MM.1S (cell line): Measurements from ENCODE around the gene MEGF11.

Experiments
- DNase-seq: peaks from one replicate; pipeline ENCODE4 v3.0.0-alpha.2; 2015
- H2AFZ ChIP-seq: fragments of 300-600 bp; sonication (generic); 2 replicates; pipeline ENCODE4 v1.6.0; 2016; ENCODE audit warnings: antibody characterized with exemption, low read length
- H3F3A ChIP-seq: fragments of 300-600 bp; sonication (generic); 2 replicates; pipeline ENCODE4 v1.6.1; 2016; ENCODE audit warnings: mild to moderate bottlenecking, antibody characterized with exemption, low read length, moderate library complexity, mixed read lengths; ENCODE audit not compliant: insufficient read depth
- H3K27ac ChIP-seq: fragments of 300-600 bp; sonication (generic); 2 replicates; pipeline ENCODE4 v1.5.1; 2016; ENCODE audit warnings: mild to moderate bottlenecking, low read length
- H3K27me3 ChIP-seq: fragments of 300-600 bp; sonication (generic); replicated peaks from 2 replicates; pipeline ENCODE4 v1.6.0; 2016; ENCODE audit warnings: low read length; ENCODE audit not compliant: insufficient read depth
- H3K36me3 ChIP-seq: fragments of 300-600 bp; sonication (generic); replicated peaks from 2 replicates; pipeline ENCODE4 v1.6.1; 2016; ENCODE audit warnings: mild to moderate bottlenecking, low read length, mixed read lengths; ENCODE audit not compliant: insufficient read depth
- H3K4me1 ChIP-seq: fragments of 300-600 bp; sonication (generic); 2 replicates; pipeline ENCODE4 v1.6.1; 2016; ENCODE audit warnings: low read length, mixed read lengths
- H3K4me2 ChIP-seq: fragments of 300-600 bp; sonication (generic); 2 replicates; pipeline ENCODE4 v1.6.0; 2016; ENCODE audit warnings: low read depth, low read length
- H3K4me3 ChIP-seq: fragments of 300-600 bp; sonication (generic); 2 replicates; pipeline ENCODE4 v1.5.1; 2016; ENCODE audit warnings: low read length, mixed read lengths
- H3K79me2 ChIP-seq: fragments of 300-600 bp; sonication (generic); 2 replicates; pipeline ENCODE4 v1.6.1; 2016; ENCODE audit warnings: mixed run types, low read length, mixed read lengths
- H3K9ac ChIP-seq: fragments of 300-600 bp; sonication (generic); 2 replicates; pipeline ENCODE4 v1.6.1; 2016; ENCODE audit warnings: low read length, mixed read lengths
- H3K9me2 ChIP-seq: fragments of 300-600 bp; sonication (generic); replicated peaks from 2 replicates; pipeline ENCODE4 v1.6.1; 2016; ENCODE audit warnings: mild to moderate bottlenecking, low read length, mixed read lengths; ENCODE audit not compliant: insufficient read depth
- H3K9me3 ChIP-seq: fragments of 300-600 bp; sonication (generic); replicated peaks from 2 replicates; pipeline ENCODE4 v1.6.1; 2016; ENCODE audit warnings: mild to moderate bottlenecking, low read length, mixed read lengths; ENCODE audit not compliant: insufficient read depth
- H4K20me1 ChIP-seq: fragments of 300-600 bp; sonication (generic); 2 replicates; pipeline ENCODE4 v1.6.1; 2016; ENCODE audit warnings: mild to moderate bottlenecking, low read length, moderate library complexity, mixed read lengths; ENCODE audit not compliant: insufficient read depth
- CTCF ChIP-seq: fragments of 300-600 bp; sonication (generic); IDR thresholded peaks from 2 replicates; pipeline ENCODE4 v1.5.1; 2016; ENCODE audit warnings: antibody characterized with exemption, low read length, mixed read lengths
- EZH2 ChIP-seq: fragments of 300-600 bp; sonication (generic); optimal IDR thresholded peaks from 2 replicates; pipeline ENCODE3; 2017; ENCODE audit warnings: low read depth, mild to moderate bottlenecking, antibody characterized with exemption, low read length, mixed read lengths
- EZH2phosphoT487 ChIP-seq: fragments of 300-600 bp; sonication (generic); IDR thresholded peaks from 2 replicates; pipeline ENCODE4 v1.6.1; 2018; ENCODE audit warnings: antibody characterized with exemption, low read length

MEGF11 gene

GRCh38 chr15:65938604-65939003 is 314.9 kb downstream of the MEGF11 start:
- H3K4me2 ChIP-seq, result no peak overlapping the region
- no peaks in the 10 kb centered on the region for H3K4me1 ChIP-seq
- H3K4me3 ChIP-seq, result no peak overlapping the region
- H3K27me3 ChIP-seq, result no peaks in the 10 kb centered on the region
- H3K9me2 ChIP-seq, result no peaks in the 10 kb centered on the region
- no peak for DNase-seq
- no peaks in the 10 kb centered on the region for H3K36me3 ChIP-seq
- H3K27ac ChIP-seq, result no peak overlapping the region
- H3K9ac ChIP-seq, result no peak overlapping the region
- no peaks in the 10 kb centered on the region for H3F3A ChIP-seq
- H3K9me3 ChIP-seq, result no peaks in the 10 kb centered on the region
- no peak overlapping the region for H2AFZ ChIP-seq
- TF ChIP-seq EZH2 (no peak), CTCF (no peak), EZH2phosphoT487 (no peak)
- no peaks in the 10 kb centered on the region for H3K79me2 ChIP-seq
- no peaks in the 10 kb centered on the region for H4K20me1 ChIP-seq

- H3K4me1 ChIP-seq, result no peaks in the 10 kb centered on the region
- no peaks in the 10 kb centered on the region for H3K9me3 ChIP-seq
- H3F3A ChIP-seq, result no peaks in the 10 kb centered on the region
- H3K79me2 ChIP-seq, result no peaks in the 10 kb centered on the region
- H3K4me3 ChIP-seq, result no peak overlapping the region
- no peak overlapping the region for H3K27ac ChIP-seq
- no peak overlapping the region for H2AFZ ChIP-seq
- TF ChIP-seq EZH2phosphoT487, result no peak
- TF ChIP-seq CTCF, result no peak
- no peak for TF ChIP-seq EZH2
- H3K9me2 ChIP-seq, result no peaks in the 10 kb centered on the region
- no peaks in the 10 kb centered on the region for H3K27me3 ChIP-seq
- H3K36me3 ChIP-seq, result no peaks in the 10 kb centered on the region
- DNase-seq, result no peak
- H3K9ac ChIP-seq, result no peak overlapping the region
- no peaks in the 10 kb centered on the region for H4K20me1 ChIP-seq
- no peak overlapping the region for H3K4me2 ChIP-seq
These were observed 316.1 kb downstream of the MEGF11 start for GRCh38 chr15:65937476-65937875.

- H3K27me3 ChIP-seq, result no peaks in the 10 kb centered on the region
- no peak overlapping the region for H3K4me3 ChIP-seq
- no peak overlapping the region for H3K4me2 ChIP-seq
- H3K9me2 ChIP-seq, result no peaks in the 10 kb centered on the region
- no peak overlapping the region for H3K27ac ChIP-seq
- H3K9ac ChIP-seq, result no peak overlapping the region
- no peaks in the 10 kb centered on the region for H4K20me1 ChIP-seq
- H3F3A ChIP-seq, result no peaks in the 10 kb centered on the region
- H3K79me2 ChIP-seq, result no peaks in the 10 kb centered on the region
- no peaks in the 10 kb centered on the region for H3K9me3 ChIP-seq
- no peak for DNase-seq
- H2AFZ ChIP-seq, result no peak overlapping the region
- H3K36me3 ChIP-seq, result no peaks in the 10 kb centered on the region
- H3K4me1 ChIP-seq, result no peaks in the 10 kb centered on the region
- no peak for TF ChIP-seq CTCF
- no peak for TF ChIP-seq EZH2
- no peak for TF ChIP-seq EZH2phosphoT487
These were observed 316.5 kb downstream of the MEGF11 start for GRCh38 chr15:65937054-65937453.
